ENCODE results near the gene HIVEP2. TPM values are rescaled to one million over a fixed set of nuclear protein-coding genes. Genes with fewer than 3 reads are reported as not detected.

HIVEP2 gene
- total RNA-seq, 1 experiment from 2014 or later, result 3.2 TPM

GRCh38 chr6:142878407-142878806 is 66.6 kb downstream of the HIVEP2 start:
- H3K27ac ChIP-seq (ENCODE audit: low read depth, low read length, poor library complexity, severe bottlenecking), result no peak overlapping the region
- TF ChIP-seq EZH2 (IDR thresholded peaks at IDR 0.05; ENCODE audit: borderline replicate concordance, low read depth, low read length, poor library complexity, severe bottlenecking) (no peak), CTCF (conservative IDR thresholded peaks at IDR 0.05; ENCODE audit: low read depth, low read length) (no peak)
- H3K9me3 ChIP-seq (ENCODE audit: low read depth, low read length, poor library complexity, severe bottlenecking), result no peaks in the 10 kb centered on the region
- no peak overlapping the region for H3K4me3 ChIP-seq (ENCODE audit: low read depth, low read length, poor library complexity, severe bottlenecking)
- POLR2A ChIA-PET (ENCODE audit: low non-redundant PET), result no interaction called here
- CTCF ChIA-PET, result no interaction called here
- H3K36me3 ChIP-seq (ENCODE audit: insufficient read depth, low read length, poor library complexity, severe bottlenecking), result no peaks in the 10 kb centered on the region
- no peak for DNase-seq (ENCODE audit: low spot score)
- H3K27me3 ChIP-seq (replicated peaks; ENCODE audit: insufficient read depth, low read depth, low read length, poor library complexity), result no peaks in the 10 kb centered on the region
- no peaks in the 10 kb centered on the region for H3K4me1 ChIP-seq (ENCODE audit: insufficient read depth, low read length, poor library complexity, severe bottlenecking)
- intact Hi-C loops (cut with micrococcal nuclease; ENCODE audit: unreplicated experiment), result no loop called here
- no TSS peak for BruUV-seq (replicated peaks)

GRCh38 chr6:142874676-142875075 is 70.3 kb downstream of the HIVEP2 start:
- Histone ChIP-seq H3K36me3 (ENCODE audit: insufficient read depth, low read length, poor library complexity, severe bottlenecking) (no peaks in the 10 kb centered on the region), H3K4me1 (ENCODE audit: insufficient read depth, low read length, poor library complexity, severe bottlenecking) (no peaks in the 10 kb centered on the region), H3K4me3 (ENCODE audit: low read depth, low read length, poor library complexity, severe bottlenecking) (no peak overlapping the region), H3K27me3 (replicated peaks; ENCODE audit: insufficient read depth, low read depth, low read length, poor library complexity) (no peaks in the 10 kb centered on the region), H3K9me3 (ENCODE audit: low read depth, low read length, poor library complexity, severe bottlenecking) (no peaks in the 10 kb centered on the region), H3K27ac (ENCODE audit: low read depth, low read length, poor library complexity, severe bottlenecking) (no peak overlapping the region)
- no TSS peak for BruUV-seq (replicated peaks)
- TF ChIP-seq EZH2 (IDR thresholded peaks at IDR 0.05; ENCODE audit: borderline replicate concordance, low read depth, low read length, poor library complexity, severe bottlenecking) (no peak), CTCF (conservative IDR thresholded peaks at IDR 0.05; ENCODE audit: low read depth, low read length) (no peak)
- ChIA-PET POLR2A (ENCODE audit: low non-redundant PET) (no interaction called here), CTCF (no interaction called here)
- DNase-seq (ENCODE audit: low spot score), result no peak
- intact Hi-C loops (cut with micrococcal nuclease; ENCODE audit: unreplicated experiment), result no loop called here

GRCh38 chr6:142872376-142872775 is 72.6 kb downstream of the HIVEP2 start:
- no TSS peak for BruUV-seq (replicated peaks)
- Histone ChIP-seq H3K27me3 (replicated peaks; ENCODE audit: insufficient read depth, low read depth, low read length, poor library complexity) (no peaks in the 10 kb centered on the region), H3K27ac (ENCODE audit: low read depth, low read length, poor library complexity, severe bottlenecking) (no peak overlapping the region), H3K4me3 (ENCODE audit: low read depth, low read length, poor library complexity, severe bottlenecking) (no peak overlapping the region), H3K9me3 (ENCODE audit: low read depth, low read length, poor library complexity, severe bottlenecking) (no peaks in the 10 kb centered on the region), H3K4me1 (ENCODE audit: insufficient read depth, low read length, poor library complexity, severe bottlenecking) (no peaks in the 10 kb centered on the region), H3K36me3 (ENCODE audit: insufficient read depth, low read length, poor library complexity, severe bottlenecking) (no peaks in the 10 kb centered on the region)
- POLR2A ChIA-PET (ENCODE audit: low non-redundant PET), result no interaction called here
- CTCF ChIA-PET, result no interaction called here
- TF ChIP-seq EZH2 (IDR thresholded peaks at IDR 0.05; ENCODE audit: borderline replicate concordance, low read depth, low read length, poor library complexity, severe bottlenecking) (no peak), CTCF (conservative IDR thresholded peaks at IDR 0.05; ENCODE audit: low read depth, low read length) (no peak)
- DNase-seq (ENCODE audit: low spot score), result no peak
- intact Hi-C loops (cut with micrococcal nuclease; ENCODE audit: unreplicated experiment), result no loop called here

Data from A673 (cell line).